ENCODE results near the gene KIAA1191.
"Not testable (repeated sequence)": the region's sequence is repeated elsewhere in the genome, so short reads cannot be mapped to it uniquely, and the experiment has no call there.

Gene KIAA1191

DNA sequence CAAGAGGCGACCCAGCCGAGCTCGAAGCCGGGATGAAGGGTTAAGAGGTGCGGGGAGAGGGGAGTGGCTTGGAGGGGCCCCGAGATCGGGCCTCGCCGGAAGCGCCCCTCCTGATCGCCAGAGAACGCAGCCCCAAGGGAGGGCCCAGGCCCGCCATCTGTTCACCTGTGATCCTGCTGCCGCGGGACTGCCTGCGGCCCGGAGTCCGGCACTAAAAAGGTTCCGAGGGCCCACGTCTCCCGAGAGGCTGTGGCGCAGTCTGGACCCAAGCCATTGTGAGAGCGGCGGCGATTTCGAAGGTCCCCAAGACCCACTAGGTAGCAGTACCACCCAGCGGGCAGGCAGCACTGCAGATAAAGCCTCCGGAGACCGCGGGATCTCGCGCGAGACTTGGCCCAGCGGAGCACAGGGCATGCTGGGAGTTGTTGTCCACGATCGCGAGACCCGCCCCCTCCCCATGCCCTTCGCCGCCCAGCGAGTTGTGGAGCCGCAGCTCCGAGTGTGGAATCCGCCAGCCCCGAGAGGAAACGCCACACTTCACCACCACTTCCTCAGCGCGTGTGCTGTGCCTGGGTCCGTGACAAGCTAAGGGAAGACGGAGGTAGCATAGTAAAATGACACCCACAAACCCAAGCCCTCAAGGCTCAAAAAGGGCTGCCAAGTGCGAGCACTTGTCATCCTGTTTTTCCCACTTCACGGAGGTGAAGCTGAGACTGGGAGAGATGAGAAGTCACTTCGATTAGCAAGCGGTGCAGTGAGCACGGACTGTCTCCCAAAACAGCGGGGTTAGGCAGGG, at the start of gene KIAA1191:
TSS of gene KIAA1191 (minus strand) at position 328 of the 796 bp plus-strand sequence. CDS start 2,256 bp downstream, outside the sequence.
- DNase-seq = peak; percentile 62 to 64

DNA sequence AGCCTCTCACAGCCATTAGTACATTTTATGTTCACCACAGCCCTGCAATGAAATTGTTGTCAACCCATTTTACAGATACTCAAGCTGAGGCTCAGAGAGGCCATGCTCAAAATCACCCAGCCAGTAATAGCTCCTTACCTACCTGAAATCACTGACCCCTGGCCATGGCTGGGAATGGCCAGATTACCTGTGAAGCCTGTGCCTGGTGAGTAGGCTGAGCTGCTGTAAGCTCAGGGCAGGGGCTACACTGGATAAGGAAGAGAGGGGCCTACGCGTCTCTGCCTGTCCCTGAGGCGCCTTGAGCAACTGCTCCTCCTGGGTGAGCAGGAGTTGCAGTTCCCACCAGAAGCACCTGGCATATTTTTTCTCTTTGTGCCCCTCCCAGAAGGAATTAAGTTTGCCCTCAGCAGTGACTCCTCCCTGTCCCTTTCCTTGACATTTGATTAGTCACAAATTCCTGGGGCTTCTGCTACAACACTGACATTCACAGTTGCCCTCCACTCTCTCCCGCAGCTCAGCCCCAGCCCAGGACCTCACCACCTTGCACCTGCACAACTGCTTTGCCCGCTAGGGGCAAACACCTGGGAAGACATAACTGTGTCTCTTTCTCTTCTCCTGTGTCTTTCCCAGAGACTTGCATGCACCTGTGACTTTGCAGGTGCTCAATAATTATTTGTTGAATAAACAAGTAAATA, 49.1 kb upstream of the KIAA1191 start:
- DNase-seq = no peak

- DNase-seq = no peak
These were observed 48.2 kb upstream of the KIAA1191 start for GRCh38 chr5:176409765-176410164.

DNA sequence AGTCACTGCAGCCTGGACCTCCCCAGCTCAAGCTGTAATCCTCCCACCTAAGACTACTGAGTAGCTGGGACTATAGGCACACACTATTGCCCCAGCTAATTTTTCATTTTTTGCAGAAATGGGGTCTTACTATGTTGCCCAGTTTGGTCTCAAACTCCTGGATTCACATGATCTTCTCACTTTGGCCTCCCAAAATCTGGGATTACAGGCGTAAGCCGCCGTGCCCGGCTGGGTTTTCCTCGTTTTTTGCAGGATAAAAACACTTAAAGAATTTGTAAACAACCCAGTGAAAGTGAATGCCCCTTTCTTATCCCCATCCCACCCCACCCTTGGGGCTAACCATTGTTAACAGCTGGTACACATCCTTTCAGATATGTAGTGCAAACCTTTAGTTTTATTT, 47.0 kb upstream of the KIAA1191 start:
- DNase-seq = no peak

- DNase-seq = not testable (repeated sequence)
These were observed 46.6 kb upstream of the KIAA1191 start for GRCh38 chr5:176408252-176408573.

DNA sequence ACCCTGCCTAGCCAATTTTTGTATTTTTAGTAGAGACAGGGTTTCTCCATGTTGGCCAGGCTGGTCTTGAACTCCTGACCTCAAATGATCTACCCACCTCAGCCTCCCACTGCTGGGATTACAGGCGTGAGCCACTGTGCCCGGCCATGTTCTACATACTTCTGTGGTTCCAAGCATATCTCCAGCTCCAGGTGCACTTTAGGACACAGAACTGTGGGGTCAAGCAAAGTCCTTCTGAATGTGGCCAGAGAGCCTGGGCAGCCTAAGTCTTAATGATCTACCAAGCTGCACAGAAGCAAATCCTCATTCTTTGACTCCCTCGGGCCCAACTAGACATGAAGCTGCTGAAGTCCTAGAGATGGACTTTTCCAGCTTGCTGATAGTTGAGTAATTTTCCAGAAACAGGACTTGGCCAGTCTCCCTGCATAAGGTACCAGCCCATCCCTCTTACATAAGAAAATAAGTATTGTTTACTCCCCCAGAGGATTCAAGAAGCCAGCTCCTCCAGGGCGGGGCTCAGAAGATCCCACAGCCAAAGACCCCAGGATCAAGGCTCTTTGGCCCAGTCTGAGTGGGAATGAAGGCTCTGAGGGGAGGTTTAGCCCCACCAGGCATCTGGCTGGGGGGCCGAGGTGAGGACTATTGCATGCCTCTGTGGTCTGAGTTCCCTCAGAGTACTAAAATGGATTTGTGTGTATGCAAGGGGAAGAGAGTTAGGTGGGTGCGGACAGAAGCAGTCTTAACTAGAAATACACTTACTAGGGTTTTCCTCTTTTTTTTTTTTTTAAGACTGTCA, 46.1 kb upstream of the KIAA1191 start:
- DNase-seq = no peak

- DNase-seq = no peak
These were observed 45.0 kb upstream of the KIAA1191 start for GRCh38 chr5:176406436-176407052.

DNA sequence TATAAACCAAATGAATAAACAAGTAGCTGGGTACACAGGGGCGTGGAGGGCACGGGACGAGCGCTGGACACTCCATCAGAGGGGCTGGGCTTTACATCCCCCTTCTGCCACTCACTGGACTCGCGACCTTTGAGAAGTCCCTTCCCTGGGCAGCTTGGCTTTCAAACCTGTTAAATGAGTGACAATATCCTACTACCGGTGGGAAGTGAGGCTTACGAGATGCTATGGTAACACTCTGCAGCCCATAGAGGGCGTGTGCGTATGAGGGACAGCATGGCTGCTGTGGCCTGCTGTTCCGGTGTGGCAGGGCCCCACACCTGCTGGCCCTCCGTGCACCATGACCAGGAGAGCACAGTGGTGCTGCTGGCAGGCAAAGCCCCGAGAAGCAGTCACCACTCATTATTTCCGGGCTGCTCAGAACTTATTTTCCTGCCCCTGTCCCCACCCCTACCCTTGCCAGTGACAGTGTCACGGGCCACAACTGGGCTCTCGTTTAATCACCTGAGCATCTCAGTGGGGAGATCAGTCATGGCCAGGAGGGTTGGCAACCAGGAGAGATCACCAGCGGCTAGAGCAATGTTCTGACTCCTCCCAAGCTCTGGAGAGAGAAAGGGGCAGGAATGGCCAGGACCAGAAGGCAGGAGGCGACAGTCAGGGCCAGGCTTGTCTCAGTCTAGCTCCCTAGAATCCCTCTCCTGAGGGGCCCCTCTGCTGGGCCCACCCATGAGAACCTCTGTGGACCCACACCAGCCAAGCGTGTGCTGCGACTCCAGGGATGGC, 44.3 kb upstream of the KIAA1191 start:
- DNase-seq = no peak

DNA sequence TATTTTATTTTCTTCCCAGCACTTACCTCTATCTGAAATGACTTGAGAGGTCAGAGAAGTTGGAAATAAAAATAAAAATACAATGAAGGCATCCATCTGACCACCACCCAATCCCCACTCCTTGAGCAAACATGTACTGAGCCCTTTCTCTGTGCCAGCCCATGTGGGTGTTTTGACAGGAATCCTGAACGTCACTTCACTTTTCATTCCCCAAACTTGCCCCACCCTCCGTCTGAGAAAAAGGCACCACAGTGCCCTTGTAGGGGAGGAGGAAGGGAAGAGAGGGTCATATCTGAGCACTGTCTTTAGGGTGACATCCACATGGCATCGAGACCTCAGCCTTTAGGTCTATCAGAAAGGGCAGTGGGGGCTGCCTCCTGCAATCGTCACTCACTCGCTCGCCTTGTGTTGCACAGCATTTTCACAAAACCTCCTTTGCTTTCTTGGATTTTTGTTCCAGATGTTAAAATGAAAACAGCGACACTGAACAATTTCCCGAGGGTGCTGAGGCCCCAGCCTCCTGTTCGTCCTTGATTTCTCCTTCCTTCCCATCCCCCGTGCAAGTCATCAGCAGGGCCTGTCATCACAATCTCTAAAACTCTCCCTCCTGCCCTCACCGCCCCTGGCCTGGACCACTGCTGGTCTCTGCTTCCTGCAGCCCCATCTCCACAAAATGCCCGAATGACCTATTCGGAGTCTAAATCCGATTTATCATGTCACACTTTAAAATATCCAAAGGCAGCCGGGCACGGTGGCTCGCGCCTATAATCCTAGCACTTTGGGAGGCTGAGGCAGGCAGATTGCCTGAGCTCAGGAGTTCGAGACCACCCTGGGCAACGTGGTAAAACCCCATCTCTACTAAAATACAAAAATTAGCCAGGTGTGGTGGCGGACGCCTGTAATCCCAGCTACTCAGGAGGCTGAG, 40.0 kb upstream of the KIAA1191 start:
- no peak for DNase-seq

- DNase-seq = no peak
These were observed 39.0 kb upstream of the KIAA1191 start for GRCh38 chr5:176400382-176401156.

- DNase-seq = no peak
These were observed 36.3 kb upstream of the KIAA1191 start for GRCh38 chr5:176397736-176398420.

DNA sequence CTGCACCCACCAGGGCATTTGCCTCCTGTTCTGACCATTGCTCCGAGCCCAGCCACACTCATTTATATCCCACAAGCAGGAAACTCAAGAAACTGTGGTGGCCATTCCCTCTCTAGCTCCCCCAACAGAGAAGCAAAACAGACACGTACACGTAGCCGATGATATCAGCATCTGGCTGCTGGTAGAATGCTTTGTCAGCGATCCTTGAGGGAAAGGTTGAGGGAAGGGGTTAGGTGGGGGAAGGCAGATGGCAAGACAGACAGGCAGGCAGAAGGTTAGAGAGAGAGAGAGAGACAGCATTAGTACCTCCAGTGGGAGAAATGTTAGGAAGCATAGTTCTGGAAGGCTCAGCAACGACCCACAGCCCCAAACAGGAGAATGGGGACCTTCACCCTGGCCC, 34.8 kb upstream of the KIAA1191 start:
- no peak for DNase-seq

DNA sequence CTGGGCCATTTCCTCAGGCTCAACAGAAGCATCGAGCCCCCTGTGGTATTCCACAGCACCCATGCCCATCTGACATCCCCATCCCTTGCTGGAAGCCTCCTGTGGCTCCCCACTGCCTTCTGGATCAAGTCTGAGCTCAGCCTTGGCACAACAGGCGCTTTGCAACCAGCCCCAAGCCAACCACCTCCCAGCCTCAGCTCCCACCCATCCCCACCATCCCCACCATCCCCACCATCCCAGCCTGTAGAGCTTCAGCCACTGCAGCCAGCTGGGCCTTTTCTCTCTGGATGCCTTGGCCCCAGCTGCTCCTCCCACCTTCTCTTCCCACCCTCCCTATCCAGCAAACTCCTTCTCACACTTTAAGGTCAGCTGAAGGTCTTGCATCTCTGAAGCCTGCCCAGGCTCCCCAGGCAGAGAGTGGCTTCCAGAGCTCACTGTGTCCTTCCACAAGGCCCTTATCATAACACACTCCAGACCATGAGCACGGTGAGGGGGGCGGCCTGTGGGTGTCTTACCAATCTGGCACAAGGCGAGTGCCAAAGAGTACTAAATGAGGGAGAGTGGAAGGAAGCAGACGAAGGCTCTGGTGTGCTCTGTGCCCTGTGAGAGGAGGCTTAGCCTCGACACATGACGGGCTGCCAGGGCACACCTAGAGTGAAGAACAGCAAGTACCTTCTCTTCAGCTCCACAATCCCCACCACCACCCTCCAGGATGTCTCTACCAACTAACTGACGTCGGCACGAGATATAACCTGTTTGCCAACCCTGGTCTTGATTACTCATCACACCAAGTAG, 33.5 kb upstream of the KIAA1191 start:
- DNase-seq = no peak

DNA sequence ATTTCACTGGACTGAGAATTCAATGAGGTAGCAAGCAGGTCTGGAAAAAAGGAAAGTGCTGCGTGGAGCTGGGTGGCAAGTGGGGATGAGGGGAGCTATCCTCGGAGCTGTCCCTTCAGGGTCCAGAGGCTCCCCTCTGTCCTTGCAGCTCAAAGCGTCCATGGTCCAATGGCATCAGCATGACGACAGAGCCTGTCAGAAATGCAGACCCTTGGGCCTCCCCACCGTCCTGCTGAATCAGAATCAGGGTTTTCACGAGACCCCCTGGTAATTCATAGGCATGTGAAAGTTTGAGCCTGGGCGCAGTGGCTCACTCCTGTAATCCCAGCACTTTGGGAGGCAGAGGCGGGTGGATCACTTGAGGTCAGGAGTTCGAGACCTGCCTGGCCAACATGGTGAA, 32.5 kb upstream of the KIAA1191 start:
- DNase-seq = no peak

- DNase-seq = no peak
These were observed 31.0 kb upstream of the KIAA1191 start for GRCh38 chr5:176392526-176392925.

GRCh38 chr5:176391999-176392398, 30.4 kb upstream of the KIAA1191 start:
- DNase-seq = no peak

DNA sequence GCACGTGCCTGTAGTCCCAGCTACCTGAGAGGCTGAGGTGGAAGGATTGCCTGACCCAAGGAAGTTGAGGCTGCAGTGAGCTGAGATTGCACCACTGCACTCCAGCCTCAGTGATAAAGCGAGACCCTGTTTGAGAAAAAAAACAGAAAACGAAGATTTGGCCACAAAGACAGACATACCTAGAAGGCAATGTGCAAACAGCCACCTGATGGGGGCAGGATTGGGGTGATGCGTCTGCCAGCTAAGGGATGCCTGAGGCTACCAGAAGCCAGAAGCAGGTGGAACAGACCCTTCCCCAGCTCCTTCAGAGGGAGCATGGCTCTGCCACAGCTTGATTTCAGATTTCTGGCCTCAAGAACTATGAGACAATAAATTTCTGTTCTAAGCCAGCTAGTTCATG, 29.9 kb upstream of the KIAA1191 start:
- DNase-seq = no peak

DNA sequence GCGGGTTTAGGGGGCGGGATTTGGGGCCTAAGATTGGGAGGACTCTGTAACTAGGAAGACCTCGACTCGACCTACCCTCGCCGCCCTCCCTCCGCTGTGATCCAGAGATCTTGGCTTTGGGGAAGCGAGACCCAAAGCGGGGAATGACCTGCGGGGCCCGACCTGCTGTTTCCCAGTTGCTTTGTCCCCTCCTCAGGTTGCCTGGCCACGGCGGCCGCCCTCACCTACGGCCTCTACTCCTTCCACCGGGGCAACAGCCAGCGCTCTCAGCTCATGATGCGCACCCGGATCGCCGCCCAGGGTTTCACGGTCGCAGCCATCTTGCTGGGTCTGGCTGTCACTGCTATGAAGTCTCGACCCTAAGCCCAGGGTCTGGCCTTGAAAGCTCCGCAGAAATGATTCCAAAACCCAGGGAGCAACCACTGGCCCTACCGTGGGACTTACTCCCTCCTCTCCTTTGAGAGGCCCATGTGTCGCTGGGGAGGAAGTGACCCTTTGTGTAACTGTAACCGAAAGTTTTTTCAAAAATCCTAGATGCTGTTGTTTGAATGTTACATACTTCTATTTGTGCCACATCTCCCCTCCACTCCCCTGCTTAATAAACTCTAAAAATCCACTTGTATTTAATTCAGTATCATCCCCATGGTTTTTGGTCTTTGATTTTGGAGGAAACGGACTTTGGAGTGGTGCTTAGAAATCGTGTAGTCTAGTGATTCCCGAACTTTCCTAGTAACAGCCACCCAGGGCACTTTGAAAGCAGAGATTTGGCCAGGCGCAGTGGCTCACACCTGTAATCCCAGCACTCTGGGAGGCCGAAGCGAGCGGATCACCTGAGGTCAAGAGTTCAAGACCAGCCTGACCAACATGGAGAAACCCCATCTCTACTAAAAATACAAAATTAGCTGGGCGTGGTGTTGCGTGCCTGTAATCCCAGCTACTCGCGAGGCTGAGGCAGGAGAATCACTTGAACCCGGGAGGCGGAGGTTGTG, 27.9 kb upstream of the KIAA1191 start:
- DNase-seq = no peak

All from NCI-H187 (cell line).